Activated CD4-positive, alpha-beta T cell treated with anti-CD3 and anti-CD28 coated beads, Interleukin-2, amount 50 U/mL, for 4 hours (primary cell): Measurements from ENCODE around the gene TRIP11.

Experiments used
- DNase-seq, 2 experiments: peaks; one replicate each; pipeline ENCODE4 v3.0.0-alpha.2; 2020

Gene TRIP11

DNA sequence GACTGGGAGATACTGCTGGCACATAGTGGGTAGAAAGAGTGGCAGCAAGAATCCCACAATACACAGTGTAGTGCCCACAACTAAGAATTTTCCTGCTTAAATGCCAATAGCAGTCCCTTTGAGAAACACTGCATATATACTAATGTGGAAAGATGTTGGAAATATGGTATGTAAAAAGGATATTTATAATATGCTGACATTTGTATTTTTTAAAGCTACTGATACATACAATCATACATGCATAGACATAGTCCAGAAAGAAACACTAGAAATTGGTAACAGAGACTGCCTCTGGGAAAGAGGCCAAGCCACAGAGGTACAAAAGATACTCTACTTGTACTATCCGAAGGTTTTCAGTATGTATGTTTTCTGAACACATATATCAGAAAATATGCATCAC, 30.3 kb downstream of the TRIP11 start:
- DNase-seq, result no peak

DNA sequence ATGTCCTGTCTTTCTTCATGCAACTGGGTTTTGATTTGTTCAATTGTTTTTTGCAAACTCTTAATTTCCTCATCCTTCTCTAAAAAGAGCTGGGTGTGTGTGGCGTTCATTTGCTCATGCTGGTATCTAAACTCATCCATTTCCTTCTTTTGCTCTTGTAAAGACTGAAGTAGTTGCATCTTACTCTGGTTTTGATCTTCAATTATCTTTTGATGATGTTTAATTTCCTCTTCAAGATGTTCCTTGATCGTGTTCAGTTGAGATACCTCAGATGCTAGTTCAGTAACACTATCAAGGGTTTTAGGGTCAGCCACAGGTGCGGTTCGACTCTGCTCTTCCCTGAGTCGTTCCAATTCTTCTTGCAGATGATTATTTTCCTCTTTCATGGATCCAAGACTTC, 34.8 kb downstream of the TRIP11 start:
- DNase-seq, result no peak

GRCh38 chr14:92004062-92004461, 35.8 kb downstream of the TRIP11 start:
- no peak for DNase-seq

DNA sequence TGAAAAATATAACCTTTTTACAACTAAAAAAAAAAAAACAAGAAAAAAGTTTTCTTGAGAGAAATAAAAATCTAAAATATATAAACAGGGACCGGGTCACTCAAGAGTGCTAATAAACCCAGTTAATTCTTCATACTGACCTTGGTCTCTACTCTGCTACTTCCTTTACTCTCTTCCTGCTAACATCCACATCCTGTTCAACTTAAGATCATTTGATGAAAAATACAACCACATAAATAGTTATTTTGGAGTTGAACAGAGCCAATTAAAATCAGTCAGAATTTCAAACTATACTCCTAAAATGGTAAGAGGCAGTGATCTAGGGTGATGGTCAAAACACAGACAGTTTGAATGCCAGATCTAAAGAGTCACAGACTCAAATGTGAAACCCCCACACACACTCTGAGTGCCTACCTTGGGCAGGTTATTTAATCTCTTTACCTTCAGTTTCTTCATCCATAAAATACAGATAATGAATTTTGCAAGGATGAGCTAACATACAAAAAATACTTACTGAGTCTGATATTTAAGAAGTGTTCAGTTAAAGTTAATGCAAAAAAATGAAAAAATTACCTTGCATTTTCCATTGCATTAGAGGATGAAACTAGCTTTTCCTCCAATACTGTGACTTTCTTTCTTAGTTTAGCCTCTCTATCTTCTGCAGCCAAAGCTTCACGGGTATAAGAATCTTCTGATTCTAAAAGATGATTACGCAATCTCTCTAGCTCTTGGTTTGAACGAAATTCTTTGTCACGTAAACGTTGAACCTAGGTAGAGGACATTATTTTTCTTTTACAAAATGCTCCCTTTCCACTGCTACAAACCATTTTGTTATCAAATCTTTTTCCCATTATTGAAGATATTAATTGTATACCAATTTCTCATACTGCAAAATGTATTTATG, 40.9 kb downstream of the TRIP11 start:
- DNase-seq, result no peak

- DNase-seq, result no peak
Observed at GRCh38 chr14:91997492-91997891, 42.4 kb downstream of the TRIP11 start.

GRCh38 chr14:91996948-91997371, 42.9 kb downstream of the TRIP11 start:
- no peak for DNase-seq

DNA sequence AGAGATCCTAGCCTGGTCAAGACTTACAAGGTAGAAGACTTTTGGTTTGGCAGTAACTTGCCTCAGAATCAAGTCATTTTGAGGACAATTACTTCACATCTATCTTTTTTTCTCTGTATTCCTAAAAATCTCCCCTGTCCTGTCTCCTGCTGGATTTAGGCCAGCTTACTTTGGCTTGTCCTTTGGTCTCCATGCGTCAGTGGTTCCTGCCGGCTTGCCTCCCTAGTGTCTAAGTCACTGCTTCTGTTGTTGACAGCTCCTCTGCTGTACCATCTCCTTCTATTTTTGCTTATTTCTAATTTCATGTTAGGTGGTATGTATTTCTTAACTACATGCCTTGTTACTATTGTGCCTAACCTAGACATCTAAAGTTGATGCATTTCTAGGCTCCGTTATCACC, 52.7 kb downstream of the TRIP11 start:
- no peak for DNase-seq

DNA sequence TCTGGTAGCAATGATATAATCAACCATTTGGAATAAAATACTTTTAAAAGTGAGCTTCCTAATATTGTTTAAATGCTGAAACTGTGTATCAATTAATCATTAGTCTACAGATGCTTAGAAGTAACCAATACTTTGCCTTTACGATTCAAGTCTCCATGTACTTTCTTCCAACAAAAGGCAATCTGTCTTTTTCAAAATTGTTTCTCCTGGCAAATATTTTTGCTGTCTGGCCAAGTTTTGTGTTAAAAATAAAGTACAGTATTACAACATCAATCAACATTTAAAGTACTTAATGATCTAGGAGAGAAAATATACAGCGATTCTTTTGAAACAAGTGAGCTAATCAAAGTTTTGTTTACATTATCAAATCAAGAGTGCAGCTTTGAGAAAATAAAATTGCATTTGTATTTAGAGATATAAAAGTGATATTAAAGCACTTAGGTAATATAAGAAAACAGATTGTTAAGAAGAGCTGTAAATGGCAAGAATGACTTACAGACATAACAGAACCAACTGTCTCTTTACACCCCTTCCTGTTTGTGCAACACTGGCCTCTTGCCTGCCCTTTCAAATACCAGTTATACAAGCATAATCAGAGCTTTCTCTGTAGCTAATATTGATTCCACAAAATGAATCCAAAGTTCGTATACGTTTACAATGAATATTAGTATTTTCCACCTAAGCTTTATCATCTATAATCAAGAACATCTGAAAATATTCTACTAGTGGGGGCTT, 54.2 kb downstream of the TRIP11 start:
- DNase-seq, result no peak

DNA sequence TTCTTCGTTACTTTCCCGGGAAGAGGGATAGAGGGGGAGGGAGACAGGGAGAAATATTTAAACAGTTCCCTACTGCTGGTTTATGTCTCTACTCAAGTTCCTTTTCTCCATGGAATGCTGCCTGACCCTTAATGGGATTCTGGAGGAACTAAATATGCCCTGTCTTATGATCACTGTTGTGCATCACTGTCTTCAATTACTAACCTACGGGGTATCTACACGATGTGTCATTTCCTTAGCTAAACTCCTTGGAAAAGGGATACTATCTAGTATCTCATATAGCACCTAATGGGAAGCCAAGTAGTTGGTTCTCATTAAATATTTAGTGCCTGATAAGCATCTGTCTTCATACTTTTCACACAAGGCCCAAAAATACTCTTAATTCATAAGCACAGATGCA, 54.9 kb downstream of the TRIP11 start:
- no peak for DNase-seq

DNA sequence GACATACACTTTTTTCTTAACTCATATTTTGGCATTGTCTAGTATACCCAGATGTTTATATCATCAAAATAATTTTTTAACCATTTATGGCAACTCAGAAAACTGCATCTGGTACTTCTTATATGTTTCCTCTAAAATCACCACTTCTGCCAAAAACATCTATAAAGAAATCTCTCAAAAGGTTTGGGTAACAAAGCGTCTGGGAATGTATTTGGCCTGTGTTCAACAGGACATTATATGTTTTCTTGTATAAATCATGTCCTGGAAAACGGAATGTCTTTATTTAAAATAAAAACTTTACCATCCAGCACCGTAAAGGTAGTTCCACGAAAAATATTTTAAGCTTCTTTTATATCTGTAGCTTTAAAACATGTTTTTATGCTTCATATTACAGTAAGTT, 56.3 kb downstream of the TRIP11 start:
- DNase-seq, result no peak

DNA sequence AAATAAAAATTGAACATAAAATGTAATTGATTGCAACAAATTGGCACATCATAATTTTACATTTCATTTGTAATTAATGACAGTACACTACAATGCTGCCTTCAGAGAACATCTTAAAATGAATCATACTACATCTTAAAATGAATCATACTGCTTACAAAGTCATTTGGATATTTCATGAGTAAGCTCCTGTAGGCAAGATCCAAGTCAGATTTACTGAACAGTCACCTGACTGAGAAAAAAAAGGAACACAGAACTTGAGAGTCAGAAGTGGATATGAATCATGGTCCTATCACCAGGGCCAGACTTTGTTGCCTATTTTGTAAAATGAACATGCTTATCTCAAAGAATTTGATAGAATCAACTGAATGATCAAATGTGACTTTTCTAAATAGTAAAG, 59.7 kb downstream of the TRIP11 start:
- no peak for DNase-seq

DNA sequence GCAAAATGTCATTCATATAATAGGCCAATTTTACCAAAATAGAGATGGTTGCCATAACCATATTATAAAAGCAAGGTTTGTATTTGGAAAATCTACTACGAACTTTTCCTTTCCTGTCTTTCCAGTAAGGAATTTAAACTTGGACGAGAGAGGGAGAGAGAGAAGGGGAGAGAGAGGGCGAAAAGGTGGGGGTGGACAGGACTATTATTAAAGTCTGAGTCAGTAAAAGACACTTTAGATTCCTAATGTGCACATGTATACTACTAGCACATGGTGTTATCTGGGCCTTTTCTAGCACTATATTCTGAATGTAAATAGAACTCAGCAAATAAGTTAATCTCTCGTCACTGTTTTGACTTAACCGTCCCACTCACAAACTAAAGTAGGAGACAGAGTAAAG, 62.0 kb downstream of the TRIP11 start:
- no peak for DNase-seq

GRCh38 chr14:91975763-91976162, 64.1 kb downstream of the TRIP11 start:
- DNase-seq, result no peak

- DNase-seq, result no peak
Observed at GRCh38 chr14:91971188-91971778, 68.6 kb downstream of the TRIP11 start.

DNA sequence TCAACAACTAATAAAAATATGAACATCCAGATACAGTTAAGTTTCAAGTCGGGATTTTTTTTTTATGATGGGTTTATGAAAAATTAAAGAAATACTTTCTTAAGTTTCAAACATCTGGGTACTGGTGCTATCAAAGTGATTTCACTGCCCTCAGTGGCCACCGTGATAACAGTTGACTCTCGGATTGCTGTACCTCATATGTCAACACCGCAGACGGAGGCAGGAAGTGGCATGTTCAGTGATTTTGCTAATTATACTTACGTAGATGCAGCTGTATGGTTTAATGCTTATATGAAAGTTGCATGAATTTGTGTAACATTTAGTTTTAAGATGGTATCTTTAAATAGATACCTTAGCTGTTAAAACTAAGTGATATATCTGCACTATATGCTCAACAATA, 71.6 kb downstream of the TRIP11 start:
- peak; percentile 5 to 17 for DNase-seq

- DNase-seq, result no peak
Observed at GRCh38 chr14:91964724-91965123, 75.1 kb downstream of the TRIP11 start.

GRCh38 chr14:91964011-91964410, 75.8 kb downstream of the TRIP11 start:
- no peak for DNase-seq

DNA sequence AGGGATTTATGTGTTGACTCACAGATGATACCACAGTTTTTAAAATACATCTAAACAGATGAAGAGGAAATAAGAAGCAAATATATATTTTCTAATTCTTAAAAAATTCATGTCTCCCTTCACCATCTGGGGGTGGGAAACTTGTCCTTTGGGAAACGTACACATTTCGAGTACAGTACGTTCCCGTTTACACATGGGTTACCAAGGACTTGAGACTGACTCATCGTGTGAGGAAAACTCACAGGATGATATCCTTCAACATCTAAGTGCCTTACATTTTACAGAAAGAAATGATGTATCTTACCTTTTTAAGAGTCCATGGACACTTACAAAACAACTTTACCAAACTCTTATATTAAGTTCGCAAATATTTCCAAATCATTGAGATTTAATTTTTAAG, 76.4 kb downstream of the TRIP11 start:
- no peak for DNase-seq

GRCh38 chr14:91961297-91962220, 78.3 kb downstream of the TRIP11 start:
- DNase-seq, result no peak

GRCh38 chr14:91957876-91958313, 82.0 kb downstream of the TRIP11 start:
- no peak for DNase-seq

DNA sequence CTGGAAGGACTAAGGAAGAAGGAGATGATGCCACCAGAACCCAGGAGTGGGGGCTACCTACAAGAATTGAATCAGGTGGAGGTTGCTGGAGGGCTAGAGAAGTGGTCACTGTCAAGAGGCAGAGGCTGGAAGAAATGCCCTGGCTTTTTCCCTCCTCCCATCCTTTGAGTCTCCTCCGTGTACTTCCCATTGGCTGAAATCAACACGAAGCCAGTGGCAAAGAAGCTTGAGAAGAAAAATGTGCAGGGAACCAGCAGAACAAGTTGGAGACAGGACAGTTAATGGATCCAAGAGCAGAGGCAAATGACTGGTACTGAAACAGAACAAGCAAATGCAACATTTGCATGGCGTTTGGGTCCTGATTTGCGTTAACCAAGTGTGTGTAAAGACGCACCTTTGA, 83.2 kb downstream of the TRIP11 start:
- DNase-seq, result no peak

DNA sequence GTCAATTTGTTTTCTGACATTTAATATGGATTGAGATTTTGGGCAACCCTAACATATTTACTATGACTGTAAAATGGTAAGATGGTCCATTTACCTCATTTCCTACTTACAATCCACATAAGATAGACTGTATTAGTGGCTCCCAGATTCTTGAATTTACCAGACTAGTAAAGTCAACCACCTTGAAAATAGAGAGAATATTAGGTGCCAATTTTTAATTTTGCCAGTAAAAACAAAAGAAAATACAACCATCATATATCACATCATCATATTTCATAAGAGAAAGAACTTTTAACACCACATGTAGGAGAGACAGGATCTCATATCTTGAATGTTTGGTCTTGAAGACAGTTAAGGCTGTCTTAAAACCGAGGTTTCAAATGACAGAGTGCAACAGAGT, 84.7 kb downstream of the TRIP11 start:
- no peak for DNase-seq
